Measurements from ENCODE around the gene SYNE2. TPM values are rescaled to one million over a fixed set of nuclear protein-coding genes. Genes with fewer than 3 reads are reported as not detected.

The SYNE2 gene
- total and polyA plus RNA-seq, 2 of the 8 experiments (the other 6 are each of a cell fraction or from before 2014, with no cell fraction given): 32.6 to 46.1 TPM

- no peak for TF ChIP-seq E2F6 (IDR thresholded peaks at IDR 0.05)
- no peak for TF ChIP-seq BACH1 (IDR thresholded peaks at IDR 0.05; ENCODE audit: low read length)
- TF ChIP-seq RBBP5 (IDR thresholded peaks at IDR 0.05; ENCODE audit: borderline replicate concordance, low read depth, low read length): no peak
Measured at GRCh38 chr14:64081174-64081746, 228.5 kb downstream of the SYNE2 start (continued).

Measured in H1 (cell line).